Esophagus (tissue), 2 donors: ENCODE measurements around the gene CDCA8. TPM values are rescaled to one million over a fixed set of nuclear protein-coding genes. Genes with fewer than 3 reads are reported as not detected.
A peak's percentile ranks its signal among the peaks of the same experiment; 100 is the strongest.

Experiments
- H3K27ac ChIP-seq, 2 donors: one replicate each; pipeline ENCODE4 v1.5.1; 2013; ENCODE audit warnings: low read depth in 2 of 2, mild to moderate bottlenecking in 2 of 2, inconsistent platforms in 1 of 2, low read length in 1 of 2, moderate library complexity in 1 of 2
- H3K27me3 ChIP-seq, 2 donors: one replicate each; pipeline ENCODE4 v1.6.1; 2013; ENCODE audit warnings: low read length in 2 of 2, control low read depth in 1 of 2, mild to moderate bottlenecking in 1 of 2; ENCODE audit not compliant: insufficient read depth in 2 of 2, control insufficient read depth in 1 of 2
- H3K36me3 ChIP-seq, 2 donors: one replicate each; pipeline ENCODE4 v1.6.1; 2013; ENCODE audit warnings: low read length in 1 of 2; ENCODE audit not compliant: control insufficient read depth in 2 of 2, insufficient read depth in 2 of 2
- H3K4me1 ChIP-seq, 2 donors: one replicate each; pipeline ENCODE4 v1.6.1; 2013; ENCODE audit warnings: low read length in 1 of 2; ENCODE audit not compliant: control insufficient read depth in 2 of 2, insufficient read depth in 2 of 2
- H3K4me3 ChIP-seq, 2 donors: one replicate each; pipeline ENCODE4 v1.5.1; 2013; ENCODE audit warnings: low read length in 2 of 2, mild to moderate bottlenecking in 2 of 2, low read depth in 1 of 2, moderate library complexity in 1 of 2
- H3K9me3 ChIP-seq, 2 donors: one replicate each; pipeline ENCODE4 v1.6.1; 2013; ENCODE audit warnings: mild to moderate bottlenecking in 2 of 2, low read depth in 1 of 2, low read length in 1 of 2, moderate library complexity in 1 of 2; ENCODE audit not compliant: control insufficient read depth in 2 of 2, insufficient read depth in 1 of 2
- WGBS, 2 donors: extraction: QIAGEN DNeasy Blood & Tissue Kit; methylation state at CpG; one replicate each; pipeline ENCODE4 v1.1.7; 2013; 5-methylcytosine and 5-hydroxymethylcytosine counted together
- polyA plus RNA-seq, 2 donors: library from polyadenylated mRNA; stranded (reverse); fragments of 200-250 nt; gene quantifications; one replicate each; pipeline ENCODE4 v1.2.3, GENCODE V29; 2013
- donor health status: healthy with polysubstance abuse.
- donor health status: Bipolar disorder and iron deficiency.

The CDCA8 gene
- polyA plus RNA-seq, 2 donors, result 4.2 to 10.1 TPM

DNA sequence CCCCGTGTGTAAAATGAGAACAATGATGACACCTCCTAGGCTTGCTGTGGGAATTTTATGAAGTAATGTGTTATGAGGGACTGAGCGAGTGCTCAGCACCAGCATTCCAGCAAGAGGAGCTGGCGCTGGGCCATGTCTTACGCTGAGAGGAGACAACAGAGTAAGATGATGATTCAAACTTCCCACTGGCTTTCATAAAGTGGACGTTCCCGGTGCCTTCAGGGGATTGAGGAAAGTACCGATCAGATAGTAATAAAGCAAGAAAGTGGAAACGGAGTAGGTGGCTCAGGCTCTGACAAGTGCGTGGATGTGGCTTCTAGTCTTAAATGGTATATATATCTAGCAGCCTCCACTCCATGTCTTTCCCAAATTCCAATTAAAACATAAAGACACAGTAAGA lies 48.8 kb downstream of the CDCA8 start:
- Histone ChIP-seq H3K9me3 (no peaks in the 10 kb centered on the region), H3K27ac (no peak overlapping the region), H3K36me3 (no peaks in the 10 kb centered on the region), H3K4me3 (no peak overlapping the region), H3K4me1 (peaks cover 0 to 2% of the 10 kb centered on the region in 2 donors), H3K27me3 (peaks cover 0 to 2% of the 10 kb centered on the region in 2 donors)
- 67 to 71% methylated on average over 9 of the region's 9 CpGs for WGBS, 2 donors

DNA sequence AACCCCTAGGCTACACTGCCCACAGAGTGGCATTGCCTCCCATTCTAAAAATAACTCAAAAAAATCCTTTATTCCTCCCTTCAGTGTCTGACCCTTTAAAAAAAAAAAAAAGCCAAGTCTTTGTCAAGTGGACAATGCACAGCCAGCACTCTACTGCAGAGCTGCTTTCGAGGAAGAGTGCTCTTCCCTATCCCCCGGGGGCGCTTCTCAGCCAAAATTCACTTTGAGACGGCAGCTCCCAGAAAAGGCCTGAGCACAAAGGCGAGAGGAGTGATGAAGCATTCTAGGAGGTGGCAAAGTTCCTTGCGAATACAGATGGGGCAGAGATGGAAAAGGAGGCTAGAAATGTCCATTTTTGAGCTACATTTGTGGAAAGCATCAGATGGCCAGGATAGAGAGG lies 49.3 kb downstream of the CDCA8 start:
- no peaks in the 10 kb centered on the region for H3K36me3 ChIP-seq
- H3K4me1 ChIP-seq, result peaks cover 0 to 2% of the 10 kb centered on the region in 2 donors
- no peak overlapping the region for H3K27ac ChIP-seq
- H3K27me3 ChIP-seq, result peaks cover 0 to 2% of the 10 kb centered on the region in 2 donors
- H3K4me3 ChIP-seq, result no peak overlapping the region
- 35 to 44% methylated on average over 6 of the region's 6 CpGs for WGBS, 2 donors
- H3K9me3 ChIP-seq, result no peaks in the 10 kb centered on the region

GRCh38 chr1:37746806-37747205 lies 54.5 kb downstream of the CDCA8 start:
- Histone ChIP-seq H3K4me3 (no peak overlapping the region), H3K27ac (no peak overlapping the region), H3K9me3 (peaks cover 0 to 2% of the 10 kb centered on the region in 2 donors), H3K36me3 (no peaks in the 10 kb centered on the region), H3K27me3 (no peaks in the 10 kb centered on the region), H3K4me1 (no peaks in the 10 kb centered on the region)
- WGBS, 2 donors, result 88% methylated on average over 3 of the region's 3 CpGs

- no peak overlapping the region for H3K27ac ChIP-seq
- H3K9me3 ChIP-seq, result peaks cover 0 to 2% of the 10 kb centered on the region in 2 donors
- H3K4me1 ChIP-seq, result peaks cover 0 to 2% of the 10 kb centered on the region in 2 donors
- 82 to 93% methylated on average over 1 of the region's 1 CpG for WGBS, 2 donors
- H3K4me3 ChIP-seq, result no peak overlapping the region
- H3K27me3 ChIP-seq, result peaks cover under 1 to 2% of the 10 kb centered on the region in 2 donors
- no peaks in the 10 kb centered on the region for H3K36me3 ChIP-seq
Observed at GRCh38 chr1:37748565-37748964, 56.2 kb downstream of the CDCA8 start.

DNA sequence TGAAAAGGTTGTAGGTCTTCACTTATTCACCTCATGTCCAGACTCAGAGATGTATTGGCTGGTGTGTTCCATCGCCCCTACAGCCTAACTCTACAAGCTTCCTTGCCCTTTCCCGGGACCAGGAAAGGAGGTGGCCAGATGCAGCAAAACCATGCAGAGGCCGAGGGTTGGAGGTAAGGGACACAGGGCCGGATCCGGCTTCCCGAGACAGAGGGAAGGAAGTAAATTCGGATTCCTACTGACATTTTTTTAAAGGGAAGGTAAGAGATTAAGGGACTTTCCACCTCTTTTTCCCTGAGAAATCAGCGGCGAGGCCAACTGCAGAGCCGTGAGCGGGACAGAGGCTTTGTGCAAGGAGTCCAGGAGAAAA lies 59.9 kb downstream of the CDCA8 start:
- Histone ChIP-seq H3K36me3 (no peaks in the 10 kb centered on the region), H3K27ac (no peak overlapping the region), H3K4me3 (peak overlapping the region in 1 of 2 donors; percentile 63), H3K9me3 (peaks cover 0 to under 1% of the 10 kb centered on the region in 2 donors), H3K27me3 (peaks cover 2 to 9% of the 10 kb centered on the region in 2 donors), H3K4me1 (peaks cover 0 to 2% of the 10 kb centered on the region in 2 donors)
- 23 to 24% methylated on average over 11 of the region's 11 CpGs for WGBS, 2 donors

DNA sequence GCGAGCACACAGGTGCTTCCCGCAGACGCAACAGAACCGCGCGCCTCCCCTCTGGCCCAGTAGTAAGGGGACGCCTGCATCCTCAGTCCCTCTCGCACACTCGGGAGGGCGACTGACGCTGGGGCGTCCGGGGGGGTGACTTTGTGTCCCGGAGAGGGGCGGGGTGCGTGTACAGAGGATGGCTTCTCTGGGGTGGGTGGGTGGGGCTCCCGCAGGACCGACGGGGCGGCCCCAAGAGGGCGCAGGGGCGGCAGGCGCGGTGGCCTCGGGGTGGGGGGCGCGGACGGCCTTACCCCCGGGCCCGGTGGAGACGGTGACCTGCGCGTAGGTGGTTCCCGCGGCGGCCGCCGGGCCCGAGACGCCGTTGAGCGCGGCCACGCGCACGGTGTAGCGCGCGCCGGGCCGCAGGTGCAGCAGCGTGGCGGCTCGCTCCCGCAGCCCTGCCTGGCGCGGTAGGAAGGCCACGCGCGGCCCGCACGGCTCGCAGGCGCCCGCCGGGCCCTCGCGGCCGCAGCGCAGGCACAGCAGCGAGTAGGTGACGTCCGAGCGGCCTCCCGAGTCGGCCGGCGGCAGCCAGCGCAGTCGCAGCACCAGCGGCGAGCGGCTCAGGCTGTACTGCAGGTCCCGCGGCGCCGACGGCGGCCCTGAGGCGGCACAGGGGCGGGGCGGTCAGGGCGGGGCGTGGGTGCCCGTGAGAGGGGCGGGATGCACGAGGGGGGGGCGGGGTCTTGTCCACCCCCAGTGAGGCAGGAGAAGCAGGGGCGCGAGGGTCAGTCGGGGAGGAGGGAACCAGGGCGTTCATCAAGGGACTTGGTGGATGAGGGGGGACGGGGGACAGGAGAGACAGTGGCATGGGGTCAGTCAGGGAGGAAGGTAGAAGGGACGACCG lies 60.5 kb downstream of the CDCA8 start:
- Histone ChIP-seq H3K27me3 (peaks cover 2 to 9% of the 10 kb centered on the region in 2 donors), H3K27ac (no peak overlapping the region), H3K4me1 (peaks cover 0 to 2% of the 10 kb centered on the region in 2 donors), H3K9me3 (no peaks in the 10 kb centered on the region), H3K4me3 (peak overlapping the region; percentile 55 to 63), H3K36me3 (no peaks in the 10 kb centered on the region)
- 1% methylated on average over 46 to 105 of the region's 105 CpGs for WGBS, 2 donors

GRCh38 chr1:37753473-37754321 lies 61.4 kb downstream of the CDCA8 start:
- H3K4me1 ChIP-seq, result peaks cover 0 to 2% of the 10 kb centered on the region in 2 donors
- H3K36me3 ChIP-seq, result no peaks in the 10 kb centered on the region
- no peak overlapping the region for H3K4me3 ChIP-seq
- WGBS, 2 donors, result 7% methylated on average over 48 to 52 of the region's 52 CpGs
- peaks cover 2 to 9% of the 10 kb centered on the region in 2 donors for H3K27me3 ChIP-seq
- H3K9me3 ChIP-seq, result no peaks in the 10 kb centered on the region
- no peak overlapping the region for H3K27ac ChIP-seq

GRCh38 chr1:37755290-37755689 lies 63.0 kb downstream of the CDCA8 start:
- WGBS, 2 donors, result 50 to 68% methylated on average over 1 of the region's 1 CpG
- Histone ChIP-seq H3K27me3 (peaks cover 2 to 9% of the 10 kb centered on the region in 2 donors), H3K4me1 (peaks cover 0 to 2% of the 10 kb centered on the region in 2 donors), H3K27ac (no peak overlapping the region), H3K36me3 (no peaks in the 10 kb centered on the region), H3K9me3 (no peaks in the 10 kb centered on the region), H3K4me3 (no peak overlapping the region)

DNA sequence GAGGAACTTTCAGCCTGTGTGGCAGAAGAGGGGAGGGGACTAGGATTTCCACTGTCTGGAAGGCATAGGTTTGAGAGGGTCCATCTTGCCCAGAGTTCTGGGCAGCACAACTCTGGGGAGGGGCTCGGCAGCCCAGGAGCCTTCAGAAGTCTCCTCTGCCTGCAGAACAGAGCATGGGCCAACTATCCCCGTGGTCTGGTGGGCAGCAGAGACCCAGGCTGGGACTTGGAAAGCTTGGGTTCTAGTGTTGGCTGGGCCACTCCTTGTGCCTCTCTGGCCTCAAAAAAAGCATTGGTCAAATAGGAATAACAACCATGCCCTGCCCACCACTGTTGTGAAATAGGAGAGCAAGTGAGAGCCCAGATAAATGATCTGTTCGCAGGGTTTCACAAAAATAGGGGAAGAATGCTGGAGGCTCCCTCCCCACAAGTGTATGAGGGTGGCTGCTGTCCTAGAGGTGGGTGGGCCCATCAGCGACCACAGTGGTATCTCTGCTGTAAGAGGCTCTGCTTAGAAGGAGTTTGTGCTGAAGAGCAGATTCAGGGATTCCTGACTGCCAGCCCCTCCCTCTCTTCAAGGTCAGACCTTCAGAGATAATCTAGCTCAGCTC lies 63.7 kb downstream of the CDCA8 start:
- Histone ChIP-seq H3K36me3 (no peaks in the 10 kb centered on the region), H3K27me3 (peaks cover 2 to 9% of the 10 kb centered on the region in 2 donors)
- 61% methylated on average over 4 of the region's 4 CpGs for WGBS, 2 donors

More for the DNA sequence above, 63.7 kb downstream of the CDCA8 start:
- no peaks in the 10 kb centered on the region for H3K9me3 ChIP-seq
- peaks cover 0 to 2% of the 10 kb centered on the region in 2 donors for H3K4me1 ChIP-seq
- H3K27ac ChIP-seq, result no peak overlapping the region
- H3K4me3 ChIP-seq, result no peak overlapping the region
